Measurements from ENCODE around the gene PTF1A.

The PTF1A gene

GRCh38 chr10:23191764-23192711, at the start of gene PTF1A:
TSS of gene PTF1A (plus strand) at chr10:23192312. CDS start at chr10:23192531, 219 bp downstream.
- Histone ChIP-seq H3K4me3 (ENCODE audit: insufficient read length, low read depth) (peak within 1 kb of the TSS; percentile 40), H3K4me1 (ENCODE audit: insufficient read depth, insufficient read length) (peaks cover 10% of the 10 kb centered on the region), H3K36me3 (ENCODE audit: insufficient read depth, insufficient read length, low read length) (no peaks in the 10 kb centered on the region), H3K27me3 (ENCODE audit: insufficient read depth, insufficient read length) (peaks cover 99% of the 10 kb centered on the region), H3K9me3 (ENCODE audit: insufficient read depth, low read length) (no peaks in the 10 kb centered on the region), H3K9ac (ENCODE audit: insufficient read length, low read depth) (peak within 1 kb of the TSS; percentile 67)
- no peak for DNase-seq (ENCODE audit: low read depth, low spot score)
- no peak for TF ChIP-seq YY1 (IDR thresholded peaks at IDR 0.05; ENCODE audit: insufficient read depth, insufficient read length)
- TF ChIP-seq ZNF274 (IDR thresholded peaks at IDR 0.05; ENCODE audit: low read depth, low read length) = no peak
- TF ChIP-seq SUZ12 (IDR thresholded peaks at IDR 0.05; ENCODE audit: extremely low read depth, insufficient read depth, insufficient read length) = no peak

- H3K27me3 ChIP-seq (ENCODE audit: insufficient read depth, insufficient read length) = no peaks in the 10 kb centered on the region
- no peaks in the 10 kb centered on the region for H3K36me3 ChIP-seq (ENCODE audit: insufficient read depth, insufficient read length, low read length)
- TF ChIP-seq SUZ12 (IDR thresholded peaks at IDR 0.05; ENCODE audit: extremely low read depth, insufficient read depth, insufficient read length) (no peak), YY1 (IDR thresholded peaks at IDR 0.05; ENCODE audit: insufficient read depth, insufficient read length) (no peak), ZNF274 (IDR thresholded peaks at IDR 0.05; ENCODE audit: low read depth, low read length) (no peak)
- no peaks in the 10 kb centered on the region for H3K4me1 ChIP-seq (ENCODE audit: insufficient read depth, insufficient read length)
- H3K4me3 ChIP-seq (ENCODE audit: insufficient read length, low read depth) = no peak overlapping the region
- no peak for DNase-seq (ENCODE audit: low read depth, low spot score)
- H3K9me3 ChIP-seq (ENCODE audit: insufficient read depth, low read length) = no peaks in the 10 kb centered on the region
- no peak overlapping the region for H3K9ac ChIP-seq (ENCODE audit: insufficient read length, low read depth)
Measured at GRCh38 chr10:23146258-23146657, 45.9 kb upstream of the PTF1A start.

DNA sequence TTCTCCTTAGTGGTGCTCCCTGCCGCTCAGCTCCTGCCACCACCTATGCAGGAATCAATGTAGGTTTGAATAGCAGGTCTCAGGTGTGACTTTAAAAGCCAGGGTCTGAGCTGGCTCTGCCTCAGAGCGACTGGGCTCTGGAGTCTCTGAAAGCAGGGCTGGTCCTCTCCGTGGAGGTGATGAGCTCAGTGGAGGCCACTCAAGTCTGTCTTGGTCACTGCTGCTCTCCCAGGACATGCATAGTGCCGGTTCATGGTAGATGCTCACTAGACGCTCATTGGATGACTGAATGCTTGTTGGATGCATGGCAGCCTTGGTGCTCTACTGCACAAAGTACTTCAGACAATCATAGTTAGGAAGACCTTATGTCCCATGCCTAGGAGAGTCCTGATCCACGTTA, 45.1 kb upstream of the PTF1A start:
- Histone ChIP-seq H3K9me3 (ENCODE audit: insufficient read depth, low read length) (no peaks in the 10 kb centered on the region), H3K4me1 (ENCODE audit: insufficient read depth, insufficient read length) (no peaks in the 10 kb centered on the region), H3K4me3 (ENCODE audit: insufficient read length, low read depth) (no peak overlapping the region), H3K9ac (ENCODE audit: insufficient read length, low read depth) (no peak overlapping the region), H3K27me3 (ENCODE audit: insufficient read depth, insufficient read length) (no peaks in the 10 kb centered on the region), H3K36me3 (ENCODE audit: insufficient read depth, insufficient read length, low read length) (no peaks in the 10 kb centered on the region)
- DNase-seq (ENCODE audit: low read depth, low spot score) = no peak
- TF ChIP-seq ZNF274 (IDR thresholded peaks at IDR 0.05; ENCODE audit: low read depth, low read length) (no peak), YY1 (IDR thresholded peaks at IDR 0.05; ENCODE audit: insufficient read depth, insufficient read length) (no peak), SUZ12 (IDR thresholded peaks at IDR 0.05; ENCODE audit: extremely low read depth, insufficient read depth, insufficient read length) (no peak)

DNA sequence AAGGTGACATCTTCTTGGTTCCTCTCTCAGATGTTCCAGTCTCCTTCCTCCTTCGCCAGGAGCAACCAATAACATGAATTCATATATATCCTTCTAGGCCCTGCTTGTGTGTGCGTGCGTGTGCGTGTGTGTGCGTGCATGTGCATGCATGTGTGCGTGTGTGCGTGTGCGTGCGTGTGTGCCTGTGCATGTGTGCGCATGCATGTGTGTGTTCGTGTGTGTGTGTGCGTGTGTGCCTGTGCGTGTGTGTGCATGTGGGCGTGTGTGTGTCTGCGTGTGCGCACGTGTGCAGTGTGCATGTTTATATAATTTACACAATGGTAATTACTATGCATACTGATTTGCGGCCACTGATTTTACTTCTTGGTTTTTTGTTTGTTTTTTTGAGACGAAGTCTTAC, 43.9 kb upstream of the PTF1A start:
- DNase-seq (ENCODE audit: low read depth, low spot score) = no peak
- no peak overlapping the region for H3K4me3 ChIP-seq (ENCODE audit: insufficient read length, low read depth)
- no peak for TF ChIP-seq SUZ12 (IDR thresholded peaks at IDR 0.05; ENCODE audit: extremely low read depth, insufficient read depth, insufficient read length)
- no peak for TF ChIP-seq YY1 (IDR thresholded peaks at IDR 0.05; ENCODE audit: insufficient read depth, insufficient read length)
- no peak for TF ChIP-seq ZNF274 (IDR thresholded peaks at IDR 0.05; ENCODE audit: low read depth, low read length)
- H3K9me3 ChIP-seq (ENCODE audit: insufficient read depth, low read length) = no peaks in the 10 kb centered on the region
- H3K4me1 ChIP-seq (ENCODE audit: insufficient read depth, insufficient read length) = no peaks in the 10 kb centered on the region
- H3K27me3 ChIP-seq (ENCODE audit: insufficient read depth, insufficient read length) = no peaks in the 10 kb centered on the region
- no peak overlapping the region for H3K9ac ChIP-seq (ENCODE audit: insufficient read length, low read depth)
- no peaks in the 10 kb centered on the region for H3K36me3 ChIP-seq (ENCODE audit: insufficient read depth, insufficient read length, low read length)

DNA sequence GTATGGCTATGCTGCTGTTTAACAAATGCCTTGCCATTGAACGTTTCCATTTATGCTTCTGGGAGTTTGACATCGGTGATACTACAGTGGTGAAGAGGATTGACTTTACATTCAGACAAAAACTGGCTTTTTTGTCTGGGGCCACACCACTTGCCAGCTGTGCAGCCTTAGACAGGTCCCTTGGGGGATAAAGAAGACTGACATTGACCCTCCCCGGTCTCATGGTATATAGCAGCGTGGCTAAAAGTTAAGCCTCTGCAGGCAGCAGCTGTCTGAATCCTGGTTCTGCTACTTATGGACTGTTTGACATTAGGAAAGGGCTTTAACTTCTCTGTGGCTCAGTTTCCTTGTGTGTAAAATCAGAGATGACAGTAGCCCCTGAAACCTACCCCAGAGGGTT, 42.0 kb upstream of the PTF1A start:
- Histone ChIP-seq H3K4me3 (ENCODE audit: insufficient read length, low read depth) (no peak overlapping the region), H3K9me3 (ENCODE audit: insufficient read depth, low read length) (no peaks in the 10 kb centered on the region), H3K9ac (ENCODE audit: insufficient read length, low read depth) (no peak overlapping the region), H3K27me3 (ENCODE audit: insufficient read depth, insufficient read length) (no peaks in the 10 kb centered on the region), H3K36me3 (ENCODE audit: insufficient read depth, insufficient read length, low read length) (no peaks in the 10 kb centered on the region), H3K4me1 (ENCODE audit: insufficient read depth, insufficient read length) (no peaks in the 10 kb centered on the region)
- DNase-seq (ENCODE audit: low read depth, low spot score) = no peak
- no peak for TF ChIP-seq SUZ12 (IDR thresholded peaks at IDR 0.05; ENCODE audit: extremely low read depth, insufficient read depth, insufficient read length)
- TF ChIP-seq ZNF274 (IDR thresholded peaks at IDR 0.05; ENCODE audit: low read depth, low read length) = no peak
- TF ChIP-seq YY1 (IDR thresholded peaks at IDR 0.05; ENCODE audit: insufficient read depth, insufficient read length) = no peak

DNA sequence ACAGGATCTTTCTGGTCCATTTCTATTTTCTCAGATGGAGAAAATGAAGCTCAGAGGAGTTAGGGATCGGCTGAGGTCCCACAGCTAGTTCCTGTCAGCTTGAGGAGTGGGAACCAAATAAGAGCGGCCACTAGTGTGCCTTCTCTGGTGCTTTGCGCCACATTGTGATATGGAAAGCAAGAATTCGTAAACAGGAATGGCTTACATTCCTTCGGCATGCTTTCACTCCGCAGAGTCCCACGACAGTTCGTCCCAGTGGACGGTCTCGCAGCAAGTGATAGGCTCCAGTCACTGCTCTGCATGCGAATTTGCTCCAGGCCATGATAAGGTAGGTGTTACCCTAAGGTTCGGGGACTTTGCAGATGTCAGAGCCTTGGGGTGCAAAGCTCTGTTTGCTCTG, 41.5 kb upstream of the PTF1A start:
- TF ChIP-seq YY1 (IDR thresholded peaks at IDR 0.05; ENCODE audit: insufficient read depth, insufficient read length) = no peak
- no peak for TF ChIP-seq ZNF274 (IDR thresholded peaks at IDR 0.05; ENCODE audit: low read depth, low read length)
- Histone ChIP-seq H3K36me3 (ENCODE audit: insufficient read depth, insufficient read length, low read length) (no peaks in the 10 kb centered on the region), H3K9me3 (ENCODE audit: insufficient read depth, low read length) (no peaks in the 10 kb centered on the region), H3K9ac (ENCODE audit: insufficient read length, low read depth) (no peak overlapping the region), H3K27me3 (ENCODE audit: insufficient read depth, insufficient read length) (no peaks in the 10 kb centered on the region), H3K4me1 (ENCODE audit: insufficient read depth, insufficient read length) (no peaks in the 10 kb centered on the region), H3K4me3 (ENCODE audit: insufficient read length, low read depth) (no peak overlapping the region)
- DNase-seq (ENCODE audit: low read depth, low spot score) = no peak

- Histone ChIP-seq H3K9ac (ENCODE audit: insufficient read length, low read depth) (no peak overlapping the region), H3K27me3 (ENCODE audit: insufficient read depth, insufficient read length) (no peaks in the 10 kb centered on the region), H3K4me1 (ENCODE audit: insufficient read depth, insufficient read length) (no peaks in the 10 kb centered on the region), H3K36me3 (ENCODE audit: insufficient read depth, insufficient read length, low read length) (no peaks in the 10 kb centered on the region), H3K9me3 (ENCODE audit: insufficient read depth, low read length) (no peaks in the 10 kb centered on the region), H3K4me3 (ENCODE audit: insufficient read length, low read depth) (no peak overlapping the region)
- DNase-seq (ENCODE audit: low read depth, low spot score) = no peak
- no peak for TF ChIP-seq YY1 (IDR thresholded peaks at IDR 0.05; ENCODE audit: insufficient read depth, insufficient read length)
- TF ChIP-seq SUZ12 (IDR thresholded peaks at IDR 0.05; ENCODE audit: extremely low read depth, insufficient read depth, insufficient read length) = no peak
- no peak for TF ChIP-seq ZNF274 (IDR thresholded peaks at IDR 0.05; ENCODE audit: low read depth, low read length)
Measured at GRCh38 chr10:23151071-23151470, 41.0 kb upstream of the PTF1A start.
